Body of pancreas (tissue), 4 donors: ENCODE results near the gene DND1.
"Not testable (repeated sequence)": the region's sequence is repeated elsewhere in the genome, so short reads cannot be mapped to it uniquely, and the experiment has no call there.

Source experiments
- POLR2A ChIP-seq, 3 donors: fragments of 450-650 bp; IDR thresholded peaks; one replicate each; pipeline ENCODE4 v1.6.1; 2016; ENCODE audit warnings: antibody characterized with exemption in 3 of 3, mild to moderate bottlenecking in 2 of 3
- TF ChIP-seq, protein P1 (sequence below), 7 experiments: fragments of 450-650 bp in 4 of 7; fragments of 200-600 bp in 3 of 7; sonication (generic) in 3 of 7; IDR thresholded peaks; one replicate each; pipeline ENCODE4 v1.5.1; 2016 to 2019; ENCODE audit warnings: antibody characterized with exemption in 7 of 7

DNA sequence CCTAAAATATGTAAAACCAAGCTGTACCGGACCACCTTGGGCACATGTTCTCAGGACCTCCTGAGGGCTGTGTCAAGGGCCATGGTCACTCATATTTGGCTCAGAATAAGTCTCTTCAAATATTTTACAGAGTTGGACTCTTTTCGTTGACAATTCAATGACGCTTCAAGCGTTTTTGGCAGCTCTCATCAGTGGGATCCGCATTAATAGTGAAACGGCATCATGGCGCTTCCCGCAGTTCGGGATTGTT, 34.6 kb downstream of the DND1 start:
- TF ChIP-seq, protein P1, sequence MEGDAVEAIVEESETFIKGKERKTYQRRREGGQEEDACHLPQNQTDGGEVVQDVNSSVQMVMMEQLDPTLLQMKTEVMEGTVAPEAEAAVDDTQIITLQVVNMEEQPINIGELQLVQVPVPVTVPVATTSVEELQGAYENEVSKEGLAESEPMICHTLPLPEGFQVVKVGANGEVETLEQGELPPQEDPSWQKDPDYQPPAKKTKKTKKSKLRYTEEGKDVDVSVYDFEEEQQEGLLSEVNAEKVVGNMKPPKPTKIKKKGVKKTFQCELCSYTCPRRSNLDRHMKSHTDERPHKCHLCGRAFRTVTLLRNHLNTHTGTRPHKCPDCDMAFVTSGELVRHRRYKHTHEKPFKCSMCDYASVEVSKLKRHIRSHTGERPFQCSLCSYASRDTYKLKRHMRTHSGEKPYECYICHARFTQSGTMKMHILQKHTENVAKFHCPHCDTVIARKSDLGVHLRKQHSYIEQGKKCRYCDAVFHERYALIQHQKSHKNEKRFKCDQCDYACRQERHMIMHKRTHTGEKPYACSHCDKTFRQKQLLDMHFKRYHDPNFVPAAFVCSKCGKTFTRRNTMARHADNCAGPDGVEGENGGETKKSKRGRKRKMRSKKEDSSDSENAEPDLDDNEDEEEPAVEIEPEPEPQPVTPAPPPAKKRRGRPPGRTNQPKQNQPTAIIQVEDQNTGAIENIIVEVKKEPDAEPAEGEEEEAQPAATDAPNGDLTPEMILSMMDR (IDR thresholded peaks at IDR 0.05): not testable (repeated sequence)
- TF ChIP-seq POLR2A (IDR thresholded peaks at IDR 0.05): not testable (repeated sequence)
